WTC11 (cell line): ENCODE data around the gene WDR27. TPM values are rescaled to one million over a fixed set of nuclear protein-coding genes. Genes with fewer than 3 reads are reported as not detected.

ENCODE experiments used
- ATAC-seq: fragments of 200-7000 bp; cut with Tn5 transposase; 2 replicates; pipeline ENCODE4 v1.10.0; 2021; ENCODE audit warnings: mild to moderate bottlenecking, moderate library complexity
- CTCF ChIA-PET: fragments of 300-600 bp; sonication (Branson Sonifier 250); formaldehyde crosslinking; loops from one replicate; lab custom pipeline; 2021; ENCODE audit warnings: antibody characterized with exemption; lab: Charles Lee
- POLR2A ChIA-PET: fragments of 350-600 bp; sonication (Branson Sonifier 250); formaldehyde crosslinking; loops from one replicate; lab custom pipeline; 2021; ENCODE audit warnings: antibody characterized with exemption; lab: Charles Lee
- DNase-seq: peaks from one replicate; pipeline ENCODE4 v3.0.0; 2021; ENCODE audit warnings: low spot score
- H3K27ac Mint-ChIP-seq: 2 replicates; pipeline ENCODE4 v1.8.0; 2021; ENCODE audit warnings: mixed read lengths
- H3K27me3 Mint-ChIP-seq: 2 replicates; pipeline ENCODE4 v1.8.0; 2021; ENCODE audit warnings: low read depth, mild to moderate bottlenecking, moderate library complexity, mixed read lengths
- H3K36me3 Mint-ChIP-seq: 2 replicates; pipeline ENCODE4 v1.8.0; 2021; ENCODE audit warnings: mixed read lengths
- H3K4me1 Mint-ChIP-seq: 2 replicates; pipeline ENCODE4 v1.8.0; 2022; ENCODE audit warnings: mixed read lengths
- H3K4me3 Mint-ChIP-seq: 2 replicates; pipeline ENCODE4 v1.8.0; 2021; ENCODE audit warnings: mild to moderate bottlenecking, moderate library complexity, mixed read lengths
- H3K9me3 Mint-ChIP-seq: 2 replicates; pipeline ENCODE4 v1.8.0; 2021; ENCODE audit warnings: mixed read lengths
- CBFB ChIP-seq: sonication (generic); formaldehyde crosslinking; IDR thresholded peaks from 2 replicates; pipeline ENCODE4 v1.8.1; 2022; ENCODE audit warnings: mild to moderate bottlenecking, low read depth, missing genetic modification reagents
- FOXJ3 ChIP-seq: sonication (generic); formaldehyde crosslinking; IDR thresholded peaks from 2 replicates; pipeline ENCODE4 v1.9.0; 2021; ENCODE audit warnings: missing genetic modification reagents, mild to moderate bottlenecking, borderline replicate concordance
- FOXP1 ChIP-seq: sonication (generic); formaldehyde crosslinking; IDR thresholded peaks from 2 replicates; pipeline ENCODE4 v1.8.0; 2022; ENCODE audit warnings: missing genetic modification reagents, mild to moderate bottlenecking, moderate library complexity, borderline replicate concordance
- HMGA2 ChIP-seq: fragments of 250-450 bp; sonication (Bioruptor Pico); IDR thresholded peaks from 2 replicates; pipeline ENCODE4 v1.4.0; 2021; ENCODE audit warnings: mild to moderate bottlenecking, moderate library complexity
- JUN ChIP-seq: sonication (generic); formaldehyde crosslinking; IDR thresholded peaks from 2 replicates; pipeline ENCODE4 v1.8.0; 2023; ENCODE audit warnings: mild to moderate bottlenecking, missing genetic modification reagents
- SMAD3 ChIP-seq: sonication (generic); formaldehyde crosslinking; IDR thresholded peaks from 2 replicates; pipeline ENCODE4 v1.8.0; 2022; ENCODE audit warnings: missing genetic modification reagents, mild to moderate bottlenecking, borderline replicate concordance
- TCF7 ChIP-seq: sonication (generic); formaldehyde crosslinking; IDR thresholded peaks from 2 replicates; pipeline ENCODE4 v1.8.0; 2022; ENCODE audit warnings: mild to moderate bottlenecking, low read depth, missing genetic modification reagents, moderate library complexity
- ZNF219 ChIP-seq: sonication (generic); formaldehyde crosslinking; IDR thresholded peaks from 2 replicates; pipeline ENCODE4 v1.8.0; 2023; ENCODE audit warnings: missing genetic modification reagents, mild to moderate bottlenecking, borderline replicate concordance
- ZNF416 ChIP-seq: fragments of 250-450 bp; sonication (Bioruptor Pico); IDR thresholded peaks from 2 replicates; pipeline ENCODE4 v1.9.0; 2021; ENCODE audit warnings: mild to moderate bottlenecking, inconsistent platforms
- ZNF671 ChIP-seq: fragments of 250-450 bp; sonication (Bioruptor Pico); IDR thresholded peaks from 2 replicates; pipeline ENCODE4 v1.8.0; 2021; ENCODE audit warnings: mild to moderate bottlenecking
- total RNA-seq: library from RNA; stranded (reverse); gene quantifications from 3 replicates; pipeline ENCODE4 v1.2.3, GENCODE V29; 2021
- TF ChIP-seq, protein P1 (sequence below): sonication (generic); formaldehyde crosslinking; IDR thresholded peaks from 2 replicates; pipeline ENCODE4 v1.8.1; 2022; ENCODE audit warnings: missing genetic modification reagents, borderline replicate concordance
- TF ChIP-seq, protein P2 (sequence below): sonication (generic); formaldehyde crosslinking; conservative IDR thresholded peaks from 2 replicates; pipeline ENCODE4 v1.8.1; 2022; ENCODE audit warnings: mild to moderate bottlenecking, missing genetic modification reagents
- TF ChIP-seq, protein P3 (sequence below): sonication (generic); formaldehyde crosslinking; IDR thresholded peaks from 2 replicates; pipeline ENCODE4 v1.8.1; 2023; ENCODE audit warnings: mild to moderate bottlenecking, missing genetic modification reagents, borderline replicate concordance
- TF ChIP-seq, protein P4 (sequence below): sonication (generic); formaldehyde crosslinking; IDR thresholded peaks from 2 replicates; pipeline ENCODE4 v1.8.1; 2022; ENCODE audit warnings: low read depth, missing genetic modification reagents, borderline replicate concordance
- TF ChIP-seq, protein P5 (sequence below): sonication (generic); formaldehyde crosslinking; IDR thresholded peaks from 2 replicates; pipeline ENCODE4 v1.8.1; 2023; ENCODE audit warnings: mild to moderate bottlenecking, missing genetic modification reagents
- TF ChIP-seq, protein P6 (sequence below): fragments of 250-450 bp; sonication (Bioruptor Pico); IDR thresholded peaks from 2 replicates; pipeline ENCODE4 v1.9.0; 2021; ENCODE audit warnings: mild to moderate bottlenecking, borderline replicate concordance
- TF ChIP-seq, protein P7 (sequence below): fragments of 250-450 bp; sonication (Bioruptor Pico); IDR thresholded peaks from 2 replicates; pipeline ENCODE4 v2.1.2; 2022; ENCODE audit warnings: mild to moderate bottlenecking, moderate library complexity

The WDR27 gene
- total RNA-seq, 1 experiment from 2014 or later, result 126 TPM

DNA sequence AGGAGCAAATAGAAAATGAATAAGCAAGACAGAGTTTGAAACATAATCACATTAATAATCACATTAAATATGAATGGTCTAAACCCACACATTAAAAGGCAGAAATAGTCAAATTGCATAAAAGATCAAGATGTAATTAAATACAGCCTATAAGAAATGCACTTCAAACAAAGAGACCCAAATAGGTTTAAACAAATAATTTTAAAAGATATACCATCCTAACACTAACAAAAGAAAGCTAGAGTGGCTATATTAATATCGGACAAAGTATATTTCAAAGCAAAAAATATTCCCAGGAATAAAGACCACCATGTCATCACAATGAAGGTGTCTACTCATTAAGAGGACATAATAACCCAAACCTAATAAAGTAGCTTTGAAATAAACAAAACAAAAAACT lies 140.2 kb downstream of the WDR27 start:
- TF ChIP-seq JUN (CRISPR knock-in tag), result no peak
- TF ChIP-seq CBFB (CRISPR knock-in tag), result no peak
- H3K4me1 Mint-ChIP-seq, result peaks cover 8% of the 10 kb centered on the region
- CTCF ChIA-PET, result no interaction called here
- H3K4me3 Mint-ChIP-seq, result no peak overlapping the region
- peaks cover 17% of the 10 kb centered on the region for H3K36me3 Mint-ChIP-seq
- POLR2A ChIA-PET, result no interaction called here
- no peaks in the 10 kb centered on the region for H3K27me3 Mint-ChIP-seq
- DNase-seq, result no peak
- H3K9me3 Mint-ChIP-seq, result peaks cover 12% of the 10 kb centered on the region
- ATAC-seq, result no peak
- no peak overlapping the region for H3K27ac Mint-ChIP-seq

DNA sequence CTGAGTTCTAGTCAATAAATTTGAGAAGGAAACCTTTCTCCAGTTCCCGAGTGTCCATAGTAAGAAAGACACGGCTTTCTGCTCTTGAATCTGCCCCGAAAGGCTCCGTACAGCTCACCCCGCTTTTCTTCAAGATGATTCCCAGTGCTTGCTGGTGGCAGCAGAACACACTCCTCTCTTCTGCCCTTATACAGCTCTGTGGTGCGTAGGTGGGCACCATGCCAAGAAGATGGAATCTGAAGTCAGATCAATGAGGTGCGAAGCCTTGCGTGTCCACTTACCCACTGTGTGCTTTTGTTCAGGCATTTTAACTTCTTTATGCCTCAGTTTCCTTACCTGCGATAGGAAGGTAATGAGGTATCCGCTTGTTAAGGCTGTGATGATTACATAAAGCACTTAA lies 142.2 kb downstream of the WDR27 start:
- Mint-ChIP-seq H3K27ac (no peak overlapping the region), H3K9me3 (peaks cover 12% of the 10 kb centered on the region), H3K36me3 (peaks cover 17% of the 10 kb centered on the region), H3K4me1 (peaks cover 12% of the 10 kb centered on the region), H3K4me3 (no peak overlapping the region), H3K27me3 (no peaks in the 10 kb centered on the region)
- ATAC-seq, result no peak
- no peak for DNase-seq
- POLR2A ChIA-PET, result no interaction called here
- TF ChIP-seq ZNF671 (CRISPR knock-in tag), result no peak
- TF ChIP-seq TCF7 (CRISPR knock-in tag), result no peak
- TF ChIP-seq, protein P1, sequence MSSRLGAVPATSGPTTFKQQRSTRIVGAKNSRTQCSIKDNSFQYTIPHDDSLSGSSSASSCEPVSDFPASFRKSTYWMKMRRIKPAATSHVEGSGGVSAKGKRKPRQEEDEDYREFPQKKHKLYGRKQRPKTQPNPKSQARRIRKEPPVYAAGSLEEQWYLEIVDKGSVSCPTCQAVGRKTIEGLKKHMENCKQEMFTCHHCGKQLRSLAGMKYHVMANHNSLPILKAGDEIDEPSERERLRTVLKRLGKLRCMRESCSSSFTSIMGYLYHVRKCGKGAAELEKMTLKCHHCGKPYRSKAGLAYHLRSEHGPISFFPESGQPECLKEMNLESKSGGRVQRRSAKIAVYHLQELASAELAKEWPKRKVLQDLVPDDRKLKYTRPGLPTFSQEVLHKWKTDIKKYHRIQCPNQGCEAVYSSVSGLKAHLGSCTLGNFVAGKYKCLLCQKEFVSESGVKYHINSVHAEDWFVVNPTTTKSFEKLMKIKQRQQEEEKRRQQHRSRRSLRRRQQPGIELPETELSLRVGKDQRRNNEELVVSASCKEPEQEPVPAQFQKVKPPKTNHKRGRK (CRISPR knock-in tag), result no peak
- TF ChIP-seq, protein P2, sequence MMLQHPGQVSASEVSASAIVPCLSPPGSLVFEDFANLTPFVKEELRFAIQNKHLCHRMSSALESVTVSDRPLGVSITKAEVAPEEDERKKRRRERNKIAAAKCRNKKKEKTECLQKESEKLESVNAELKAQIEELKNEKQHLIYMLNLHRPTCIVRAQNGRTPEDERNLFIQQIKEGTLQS (CRISPR knock-in tag), result no peak
- CTCF ChIA-PET, result no interaction called here

DNA sequence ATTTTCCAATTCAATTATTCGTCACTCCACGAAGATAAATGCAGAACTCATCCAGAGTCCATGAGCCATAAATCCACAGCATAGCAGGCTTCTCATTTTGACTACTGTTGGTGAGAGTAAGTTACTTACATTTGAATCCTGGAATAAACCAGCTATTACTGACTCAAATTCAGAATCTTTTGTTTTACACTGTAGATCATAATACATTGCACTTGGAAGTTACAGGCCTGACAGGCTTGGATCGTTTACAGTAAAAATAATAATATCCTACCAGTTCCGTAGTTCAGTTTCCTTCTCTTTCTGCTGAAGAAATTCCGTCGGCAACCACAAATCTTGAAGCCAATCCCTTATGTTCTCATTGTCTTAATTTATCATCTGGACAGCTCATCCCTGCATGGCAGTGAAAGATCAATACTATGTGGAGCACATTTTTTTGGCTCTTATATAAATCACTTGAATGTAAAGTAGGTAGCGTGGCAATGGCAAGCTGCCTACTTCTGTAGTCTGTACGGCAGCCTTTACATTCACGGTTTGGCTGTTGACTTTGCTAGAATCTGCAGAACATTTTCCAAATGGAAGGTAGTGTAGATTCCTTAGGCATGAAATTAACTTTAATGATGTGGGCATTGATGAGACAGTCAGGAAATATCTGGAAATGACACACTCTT lies 142.9 kb downstream of the WDR27 start:
- H3K9me3 Mint-ChIP-seq, result peaks cover 12% of the 10 kb centered on the region
- peaks cover 12% of the 10 kb centered on the region for H3K4me1 Mint-ChIP-seq
- CTCF ChIA-PET, result no interaction called here
- POLR2A ChIA-PET, result no interaction called here
- no peak overlapping the region for H3K27ac Mint-ChIP-seq
- no peaks in the 10 kb centered on the region for H3K27me3 Mint-ChIP-seq
- peaks cover 17% of the 10 kb centered on the region for H3K36me3 Mint-ChIP-seq
- ATAC-seq (no peak), DNase-seq (no peak)
- no peak overlapping the region for H3K4me3 Mint-ChIP-seq
- TF ChIP-seq, protein P3, sequence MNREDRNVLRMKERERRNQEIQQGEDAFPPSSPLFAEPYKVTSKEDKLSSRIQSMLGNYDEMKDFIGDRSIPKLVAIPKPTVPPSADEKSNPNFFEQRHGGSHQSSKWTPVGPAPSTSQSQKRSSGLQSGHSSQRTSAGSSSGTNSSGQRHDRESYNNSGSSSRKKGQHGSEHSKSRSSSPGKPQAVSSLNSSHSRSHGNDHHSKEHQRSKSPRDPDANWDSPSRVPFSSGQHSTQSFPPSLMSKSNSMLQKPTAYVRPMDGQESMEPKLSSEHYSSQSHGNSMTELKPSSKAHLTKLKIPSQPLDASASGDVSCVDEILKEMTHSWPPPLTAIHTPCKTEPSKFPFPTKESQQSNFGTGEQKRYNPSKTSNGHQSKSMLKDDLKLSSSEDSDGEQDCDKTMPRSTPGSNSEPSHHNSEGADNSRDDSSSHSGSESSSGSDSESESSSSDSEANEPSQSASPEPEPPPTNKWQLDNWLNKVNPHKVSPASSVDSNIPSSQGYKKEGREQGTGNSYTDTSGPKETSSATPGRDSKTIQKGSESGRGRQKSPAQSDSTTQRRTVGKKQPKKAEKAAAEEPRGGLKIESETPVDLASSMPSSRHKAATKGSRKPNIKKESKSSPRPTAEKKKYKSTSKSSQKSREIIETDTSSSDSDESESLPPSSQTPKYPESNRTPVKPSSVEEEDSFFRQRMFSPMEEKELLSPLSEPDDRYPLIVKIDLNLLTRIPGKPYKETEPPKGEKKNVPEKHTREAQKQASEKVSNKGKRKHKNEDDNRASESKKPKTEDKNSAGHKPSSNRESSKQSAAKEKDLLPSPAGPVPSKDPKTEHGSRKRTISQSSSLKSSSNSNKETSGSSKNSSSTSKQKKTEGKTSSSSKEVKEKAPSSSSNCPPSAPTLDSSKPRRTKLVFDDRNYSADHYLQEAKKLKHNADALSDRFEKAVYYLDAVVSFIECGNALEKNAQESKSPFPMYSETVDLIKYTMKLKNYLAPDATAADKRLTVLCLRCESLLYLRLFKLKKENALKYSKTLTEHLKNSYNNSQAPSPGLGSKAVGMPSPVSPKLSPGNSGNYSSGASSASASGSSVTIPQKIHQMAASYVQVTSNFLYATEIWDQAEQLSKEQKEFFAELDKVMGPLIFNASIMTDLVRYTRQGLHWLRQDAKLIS (CRISPR knock-in tag), result no peak
- TF ChIP-seq, protein P4, sequence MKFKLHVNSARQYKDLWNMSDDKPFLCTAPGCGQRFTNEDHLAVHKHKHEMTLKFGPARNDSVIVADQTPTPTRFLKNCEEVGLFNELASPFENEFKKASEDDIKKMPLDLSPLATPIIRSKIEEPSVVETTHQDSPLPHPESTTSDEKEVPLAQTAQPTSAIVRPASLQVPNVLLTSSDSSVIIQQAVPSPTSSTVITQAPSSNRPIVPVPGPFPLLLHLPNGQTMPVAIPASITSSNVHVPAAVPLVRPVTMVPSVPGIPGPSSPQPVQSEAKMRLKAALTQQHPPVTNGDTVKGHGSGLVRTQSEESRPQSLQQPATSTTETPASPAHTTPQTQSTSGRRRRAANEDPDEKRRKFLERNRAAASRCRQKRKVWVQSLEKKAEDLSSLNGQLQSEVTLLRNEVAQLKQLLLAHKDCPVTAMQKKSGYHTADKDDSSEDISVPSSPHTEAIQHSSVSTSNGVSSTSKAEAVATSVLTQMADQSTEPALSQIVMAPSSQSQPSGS (CRISPR knock-in tag), result no peak
- TF ChIP-seq, protein P5, sequence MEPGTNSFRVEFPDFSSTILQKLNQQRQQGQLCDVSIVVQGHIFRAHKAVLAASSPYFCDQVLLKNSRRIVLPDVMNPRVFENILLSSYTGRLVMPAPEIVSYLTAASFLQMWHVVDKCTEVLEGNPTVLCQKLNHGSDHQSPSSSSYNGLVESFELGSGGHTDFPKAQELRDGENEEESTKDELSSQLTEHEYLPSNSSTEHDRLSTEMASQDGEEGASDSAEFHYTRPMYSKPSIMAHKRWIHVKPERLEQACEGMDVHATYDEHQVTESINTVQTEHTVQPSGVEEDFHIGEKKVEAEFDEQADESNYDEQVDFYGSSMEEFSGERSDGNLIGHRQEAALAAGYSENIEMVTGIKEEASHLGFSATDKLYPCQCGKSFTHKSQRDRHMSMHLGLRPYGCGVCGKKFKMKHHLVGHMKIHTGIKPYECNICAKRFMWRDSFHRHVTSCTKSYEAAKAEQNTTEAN (CRISPR knock-in tag), result no peak
- no peak for TF ChIP-seq FOXJ3 (CRISPR knock-in tag)
- TF ChIP-seq ZNF416 (CRISPR knock-in tag), result no peak
- no peak for TF ChIP-seq ZNF219 (CRISPR knock-in tag)
- TF ChIP-seq HMGA2, result no peak
- no peak for TF ChIP-seq SMAD3
- TF ChIP-seq, protein P6, sequence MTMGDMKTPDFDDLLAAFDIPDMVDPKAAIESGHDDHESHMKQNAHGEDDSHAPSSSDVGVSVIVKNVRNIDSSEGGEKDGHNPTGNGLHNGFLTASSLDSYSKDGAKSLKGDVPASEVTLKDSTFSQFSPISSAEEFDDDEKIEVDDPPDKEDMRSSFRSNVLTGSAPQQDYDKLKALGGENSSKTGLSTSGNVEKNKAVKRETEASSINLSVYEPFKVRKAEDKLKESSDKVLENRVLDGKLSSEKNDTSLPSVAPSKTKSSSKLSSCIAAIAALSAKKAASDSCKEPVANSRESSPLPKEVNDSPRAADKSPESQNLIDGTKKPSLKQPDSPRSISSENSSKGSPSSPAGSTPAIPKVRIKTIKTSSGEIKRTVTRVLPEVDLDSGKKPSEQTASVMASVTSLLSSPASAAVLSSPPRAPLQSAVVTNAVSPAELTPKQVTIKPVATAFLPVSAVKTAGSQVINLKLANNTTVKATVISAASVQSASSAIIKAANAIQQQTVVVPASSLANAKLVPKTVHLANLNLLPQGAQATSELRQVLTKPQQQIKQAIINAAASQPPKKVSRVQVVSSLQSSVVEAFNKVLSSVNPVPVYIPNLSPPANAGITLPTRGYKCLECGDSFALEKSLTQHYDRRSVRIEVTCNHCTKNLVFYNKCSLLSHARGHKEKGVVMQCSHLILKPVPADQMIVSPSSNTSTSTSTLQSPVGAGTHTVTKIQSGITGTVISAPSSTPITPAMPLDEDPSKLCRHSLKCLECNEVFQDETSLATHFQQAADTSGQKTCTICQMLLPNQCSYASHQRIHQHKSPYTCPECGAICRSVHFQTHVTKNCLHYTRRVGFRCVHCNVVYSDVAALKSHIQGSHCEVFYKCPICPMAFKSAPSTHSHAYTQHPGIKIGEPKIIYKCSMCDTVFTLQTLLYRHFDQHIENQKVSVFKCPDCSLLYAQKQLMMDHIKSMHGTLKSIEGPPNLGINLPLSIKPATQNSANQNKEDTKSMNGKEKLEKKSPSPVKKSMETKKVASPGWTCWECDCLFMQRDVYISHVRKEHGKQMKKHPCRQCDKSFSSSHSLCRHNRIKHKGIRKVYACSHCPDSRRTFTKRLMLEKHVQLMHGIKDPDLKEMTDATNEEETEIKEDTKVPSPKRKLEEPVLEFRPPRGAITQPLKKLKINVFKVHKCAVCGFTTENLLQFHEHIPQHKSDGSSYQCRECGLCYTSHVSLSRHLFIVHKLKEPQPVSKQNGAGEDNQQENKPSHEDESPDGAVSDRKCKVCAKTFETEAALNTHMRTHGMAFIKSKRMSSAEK (CRISPR knock-in tag), result no peak
- TF ChIP-seq, protein P7, sequence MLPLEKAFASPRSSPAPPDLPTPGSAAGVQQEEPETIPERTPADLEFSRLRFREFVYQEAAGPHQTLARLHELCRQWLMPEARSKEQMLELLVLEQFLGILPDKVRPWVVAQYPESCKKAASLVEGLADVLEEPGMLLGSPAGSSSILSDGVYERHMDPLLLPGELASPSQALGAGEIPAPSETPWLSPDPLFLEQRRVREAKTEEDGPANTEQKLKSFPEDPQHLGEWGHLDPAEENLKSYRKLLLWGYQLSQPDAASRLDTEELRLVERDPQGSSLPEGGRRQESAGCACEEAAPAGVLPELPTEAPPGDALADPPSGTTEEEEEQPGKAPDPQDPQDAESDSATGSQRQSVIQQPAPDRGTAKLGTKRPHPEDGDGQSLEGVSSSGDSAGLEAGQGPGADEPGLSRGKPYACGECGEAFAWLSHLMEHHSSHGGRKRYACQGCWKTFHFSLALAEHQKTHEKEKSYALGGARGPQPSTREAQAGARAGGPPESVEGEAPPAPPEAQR (CRISPR knock-in tag), result no peak
- TF ChIP-seq FOXP1 (CRISPR knock-in tag), result no peak
